Naive B cell (primary cell): Measurements from ENCODE around the gene IL21R. TPM values are rescaled to one million over a fixed set of nuclear protein-coding genes. Genes with fewer than 3 reads are reported as not detected.
A peak's percentile ranks its signal among the peaks of the same experiment; 100 is the strongest.

Experiments
- ATAC-seq, 2 donors: fragments of 150-1000 bp; cut with Tn5 transposase; 2 replicates each; pipeline ENCODE4 v1.10.0; 2021; ENCODE audit warnings: low read depth in 2 of 2, mild to moderate bottlenecking in 2 of 2, moderate library complexity in 2 of 2
- DNase-seq: peaks from one replicate; pipeline ENCODE4 v3.0.0; 2022
- H3K27ac Mint-ChIP-seq, 6 donors: one replicate each; pipeline ENCODE4 v1.8.0; 2020 to 2022; ENCODE audit warnings: mild to moderate bottlenecking in 6 of 6, mixed read lengths in 6 of 6, moderate library complexity in 5 of 6, inconsistent platforms in 2 of 6
- H3K27me3 Mint-ChIP-seq, 3 donors: one replicate each; pipeline ENCODE4 v1.8.0; 2021 to 2022; ENCODE audit warnings: mixed read lengths in 3 of 3, mild to moderate bottlenecking in 1 of 3
- H3K36me3 Mint-ChIP-seq, 2 donors: one replicate each; pipeline ENCODE4 v1.8.0; 2020 to 2022; ENCODE audit warnings: mixed read lengths in 2 of 2, inconsistent platforms in 1 of 2, mild to moderate bottlenecking in 1 of 2
- H3K4me1 Mint-ChIP-seq, 3 donors: one replicate each; pipeline ENCODE4 v1.8.0; 2020 to 2022; ENCODE audit warnings: mixed read lengths in 3 of 3, inconsistent platforms in 1 of 3, mild to moderate bottlenecking in 1 of 3, moderate library complexity in 1 of 3
- H3K4me3 Mint-ChIP-seq, 8 donors: one replicate each; pipeline ENCODE4 v1.8.0; 2020 to 2022; ENCODE audit warnings: mild to moderate bottlenecking in 8 of 8, mixed read lengths in 8 of 8, moderate library complexity in 8 of 8, inconsistent platforms in 2 of 8
- H3K9me3 Mint-ChIP-seq, 7 donors: one replicate each; pipeline ENCODE4 v1.8.0; 2020 to 2022; ENCODE audit warnings: mixed read lengths in 7 of 7, mild to moderate bottlenecking in 5 of 7, inconsistent platforms in 2 of 7, moderate library complexity in 1 of 7
- polyA plus RNA-seq, 6 donors: library from polyadenylated mRNA; unstranded; fragments of 300-500 nt; fragmentation: Illumina TruSeq; gene quantifications; one replicate each; pipeline ENCODE4 v1.2.3, GENCODE V29; 2021; ENCODE audit warnings: low read depth in 6 of 6

IL21R gene
- polyA plus RNA-seq, 6 donors from 2014 or later = 47.9 to 118 (median 74.5) TPM

DNA sequence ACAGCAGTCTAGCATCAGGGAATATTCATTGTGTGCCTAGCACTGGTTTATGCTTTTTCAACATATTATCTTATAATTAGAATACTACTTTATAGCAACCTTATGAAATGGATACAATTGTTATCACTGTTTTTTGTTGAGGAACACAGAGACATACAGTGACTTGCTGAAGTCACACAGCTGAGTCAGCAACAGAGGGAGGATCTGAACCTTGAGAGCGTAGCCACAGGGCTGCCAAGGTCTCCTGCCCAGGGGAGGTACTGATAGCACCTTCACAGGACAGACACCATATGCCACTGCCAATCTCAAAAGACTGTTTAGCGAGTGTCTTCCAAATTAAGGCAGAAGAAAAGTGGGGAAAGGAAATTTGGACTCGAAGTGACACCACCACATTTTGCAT, 84.8 kb downstream of the IL21R start:
- no peak for ATAC-seq
- Mint-ChIP-seq H3K4me3 (no peak overlapping the region), H3K9me3 (no peaks in the 10 kb centered on the region), H3K27ac (no peak overlapping the region), H3K27me3 (no peaks in the 10 kb centered on the region), H3K4me1 (peaks cover 0 to 4% (median 0%) of the 10 kb centered on the region in 3 donors), H3K36me3 (peaks cover 51 to 70% of the 10 kb centered on the region in 2 donors)
- DNase-seq = no peak

DNA sequence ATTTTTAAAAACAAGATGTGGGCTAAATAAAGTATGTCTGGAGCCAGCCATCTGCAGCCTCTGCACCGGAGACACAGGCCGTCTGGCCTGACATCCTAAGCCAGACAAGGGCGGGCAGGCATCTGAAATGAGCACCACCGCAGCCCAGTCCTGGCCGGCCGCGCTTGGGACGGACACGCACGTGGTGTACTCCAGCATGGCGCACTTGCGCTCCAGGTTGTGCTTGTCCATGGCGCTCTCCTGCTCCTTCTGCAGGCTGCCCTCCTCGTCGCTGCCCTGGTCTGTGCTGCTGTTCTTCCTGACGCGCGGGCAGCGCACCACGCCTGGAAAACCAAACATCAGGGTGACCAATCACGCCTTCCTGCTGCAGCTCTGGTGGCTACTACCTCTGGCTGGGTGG, 87.4 kb downstream of the IL21R start:
- H3K4me3 Mint-ChIP-seq = no peak overlapping the region
- H3K9me3 Mint-ChIP-seq = no peaks in the 10 kb centered on the region
- DNase-seq (no peak), ATAC-seq (no peak)
- peaks cover 40 to 56% of the 10 kb centered on the region in 2 donors for H3K36me3 Mint-ChIP-seq
- H3K4me1 Mint-ChIP-seq = peaks cover 0 to 4% (median 0%) of the 10 kb centered on the region in 3 donors
- no peaks in the 10 kb centered on the region for H3K27me3 Mint-ChIP-seq
- H3K27ac Mint-ChIP-seq = peak overlapping the region in 1 of 6 donors; percentile 66

DNA sequence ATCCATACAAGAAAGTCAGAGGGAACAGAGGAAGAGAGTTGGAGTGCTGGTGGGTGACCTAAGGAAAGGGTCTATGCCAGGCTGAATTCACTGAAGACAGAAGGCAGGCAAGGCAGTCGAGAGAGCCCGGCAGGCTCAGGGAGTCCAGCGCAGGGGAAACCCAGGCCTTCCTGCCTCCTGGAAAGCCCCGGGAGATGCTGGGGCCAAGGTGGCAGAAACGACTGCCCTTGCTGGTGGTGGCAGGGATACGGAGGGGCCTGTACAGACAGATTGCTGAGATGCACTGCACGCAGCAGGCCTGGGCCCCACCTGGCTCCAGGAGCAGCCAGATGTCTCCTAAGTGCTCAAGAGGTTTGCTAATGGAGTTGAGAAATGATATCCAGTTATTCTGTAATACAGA, 87.9 kb downstream of the IL21R start:
- H3K4me3 Mint-ChIP-seq = peak overlapping the region in 1 of 8 donors; percentile 5
- ATAC-seq (no peak), DNase-seq (no peak)
- peaks cover 0 to under 1% (median 0%) of the 10 kb centered on the region in 3 donors for H3K4me1 Mint-ChIP-seq
- no peak overlapping the region for H3K27ac Mint-ChIP-seq
- H3K9me3 Mint-ChIP-seq = no peaks in the 10 kb centered on the region
- H3K36me3 Mint-ChIP-seq = peaks cover 41 to 56% of the 10 kb centered on the region in 2 donors
- no peaks in the 10 kb centered on the region for H3K27me3 Mint-ChIP-seq

DNA sequence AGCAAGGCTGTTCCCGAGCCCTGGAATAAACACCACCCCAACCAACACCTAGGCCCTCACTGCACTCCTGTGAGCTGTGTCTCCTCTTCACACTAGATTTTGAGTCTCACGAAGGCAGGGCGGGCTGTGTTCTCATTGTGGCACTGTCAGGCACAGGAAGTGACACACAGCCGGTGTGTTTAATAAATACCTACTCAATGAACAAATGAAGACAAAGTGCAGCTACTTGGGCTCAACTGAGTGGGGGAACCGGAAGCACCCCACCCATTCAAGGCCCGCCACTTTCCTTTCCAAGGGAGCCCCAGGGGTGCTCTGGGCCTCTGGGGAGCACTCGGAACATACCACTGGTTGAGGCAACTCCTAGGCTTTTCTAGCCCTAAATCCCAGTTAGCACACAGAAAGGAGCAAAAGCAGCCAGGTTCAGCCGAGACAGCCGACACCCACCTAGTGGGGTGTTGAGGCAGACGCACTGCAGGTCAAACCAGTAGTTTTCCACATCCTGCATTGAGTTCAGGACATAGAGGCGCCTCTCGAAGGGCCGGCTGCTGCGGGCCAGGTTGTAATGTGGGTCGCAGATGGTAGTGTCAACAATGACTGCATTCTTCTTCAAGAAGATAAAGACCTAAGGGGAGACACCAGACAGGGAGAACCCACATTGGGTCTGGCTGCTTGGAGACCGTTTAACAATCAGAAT, 90.1 kb downstream of the IL21R start:
- no peaks in the 10 kb centered on the region for H3K4me1 Mint-ChIP-seq
- peak overlapping the region in 2 of 6 donors; percentile 28 to 94 for H3K27ac Mint-ChIP-seq
- no peak overlapping the region for H3K4me3 Mint-ChIP-seq
- H3K36me3 Mint-ChIP-seq = peaks cover 27 to 39% of the 10 kb centered on the region in 2 donors
- H3K9me3 Mint-ChIP-seq = no peaks in the 10 kb centered on the region
- no peak for ATAC-seq
- DNase-seq = no peak
- no peaks in the 10 kb centered on the region for H3K27me3 Mint-ChIP-seq

DNA sequence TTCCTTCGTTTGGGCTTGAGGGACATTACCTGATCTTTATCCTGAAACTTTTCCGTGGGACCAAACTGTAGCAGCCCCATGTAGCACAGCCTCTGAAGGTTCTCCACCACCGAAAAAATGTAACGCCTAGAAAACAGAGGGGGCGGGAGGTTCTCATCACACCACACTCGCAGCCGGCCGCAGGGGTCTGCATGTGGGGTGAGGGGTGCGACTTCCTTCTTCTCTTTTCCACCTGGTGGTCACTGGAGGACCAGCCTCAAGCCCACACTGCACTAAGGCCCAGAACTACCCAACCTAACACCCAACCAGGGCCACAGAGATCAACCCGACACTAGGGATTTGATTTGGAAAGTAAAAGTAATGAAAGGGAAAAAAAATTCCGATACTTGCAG, 90.6 kb downstream of the IL21R start:
- no peaks in the 10 kb centered on the region for H3K27me3 Mint-ChIP-seq
- peak overlapping the region in 2 of 6 donors; percentile 19 to 38 for H3K27ac Mint-ChIP-seq
- no peak for DNase-seq
- H3K4me3 Mint-ChIP-seq = no peak overlapping the region
- no peaks in the 10 kb centered on the region for H3K4me1 Mint-ChIP-seq
- peaks cover 29 to 39% of the 10 kb centered on the region in 2 donors for H3K36me3 Mint-ChIP-seq
- no peak for ATAC-seq
- H3K9me3 Mint-ChIP-seq = no peaks in the 10 kb centered on the region

DNA sequence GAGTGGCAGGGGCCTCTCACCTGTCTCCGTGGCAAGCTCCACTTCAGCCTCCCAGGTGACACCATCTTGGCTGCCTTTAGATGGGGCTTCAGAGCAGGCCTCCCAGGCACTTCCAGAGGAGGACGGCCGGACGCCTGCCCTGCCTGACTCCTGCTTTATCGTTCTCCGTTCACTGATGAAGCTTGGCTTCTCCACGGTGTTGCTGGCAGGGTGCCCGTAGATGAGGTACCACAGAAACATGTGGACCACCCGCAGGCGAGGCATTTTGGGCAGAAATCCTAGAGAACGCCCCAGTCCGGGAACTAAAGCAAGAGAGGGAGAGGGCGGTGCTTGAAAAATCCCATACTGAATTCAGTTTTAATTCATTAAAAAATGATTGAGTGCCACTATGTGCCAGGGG, 93.2 kb downstream of the IL21R start:
- Mint-ChIP-seq H3K27me3 (no peaks in the 10 kb centered on the region), H3K9me3 (no peaks in the 10 kb centered on the region), H3K36me3 (peaks cover 31 to 36% of the 10 kb centered on the region in 2 donors), H3K4me1 (no peaks in the 10 kb centered on the region), H3K4me3 (no peak overlapping the region), H3K27ac (peak overlapping the region in 2 of 6 donors; percentile 41 to 56)
- DNase-seq = no peak
- ATAC-seq = no peak

DNA sequence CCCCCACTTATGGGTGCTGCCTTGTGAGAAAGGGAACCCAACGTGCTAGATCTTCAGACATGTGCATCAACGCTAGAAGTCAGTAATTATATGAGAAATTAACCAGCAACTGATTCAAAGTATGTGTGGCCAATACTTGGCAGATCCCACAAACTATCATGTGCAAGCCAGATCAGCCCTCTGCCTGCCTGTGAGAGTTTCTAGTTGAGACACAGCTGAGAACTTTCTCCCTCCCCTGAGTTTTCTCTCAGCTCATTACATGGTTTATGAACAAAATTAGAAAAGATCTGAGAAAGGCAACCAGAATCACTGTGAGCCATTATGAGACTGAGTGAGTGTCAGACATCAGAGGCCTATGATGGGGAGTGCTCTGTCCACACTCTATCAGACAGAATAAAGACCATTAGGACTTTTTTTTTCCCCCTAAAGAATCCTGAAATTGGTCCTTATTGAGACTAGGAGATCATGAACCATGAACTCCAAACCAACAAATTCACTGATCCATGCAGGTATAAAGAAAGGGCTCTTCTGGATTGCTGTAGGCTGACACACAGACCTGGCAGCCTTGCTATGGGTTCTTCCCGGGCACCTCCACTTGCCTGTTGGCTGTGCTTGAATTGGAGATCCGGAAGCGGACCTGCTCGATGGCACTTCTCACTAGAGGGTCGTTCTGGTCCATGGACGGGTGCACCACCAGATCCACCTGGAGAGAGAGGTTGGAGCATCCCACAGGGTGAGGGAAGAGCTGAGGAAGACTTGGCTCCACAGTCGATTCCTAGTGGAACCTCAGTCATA, 96.3 kb downstream of the IL21R start:
- Mint-ChIP-seq H3K36me3 (peaks cover 43 to 48% of the 10 kb centered on the region in 2 donors), H3K27ac (peak overlapping the region in 1 of 6 donors; percentile 25), H3K9me3 (no peaks in the 10 kb centered on the region)

DNA sequence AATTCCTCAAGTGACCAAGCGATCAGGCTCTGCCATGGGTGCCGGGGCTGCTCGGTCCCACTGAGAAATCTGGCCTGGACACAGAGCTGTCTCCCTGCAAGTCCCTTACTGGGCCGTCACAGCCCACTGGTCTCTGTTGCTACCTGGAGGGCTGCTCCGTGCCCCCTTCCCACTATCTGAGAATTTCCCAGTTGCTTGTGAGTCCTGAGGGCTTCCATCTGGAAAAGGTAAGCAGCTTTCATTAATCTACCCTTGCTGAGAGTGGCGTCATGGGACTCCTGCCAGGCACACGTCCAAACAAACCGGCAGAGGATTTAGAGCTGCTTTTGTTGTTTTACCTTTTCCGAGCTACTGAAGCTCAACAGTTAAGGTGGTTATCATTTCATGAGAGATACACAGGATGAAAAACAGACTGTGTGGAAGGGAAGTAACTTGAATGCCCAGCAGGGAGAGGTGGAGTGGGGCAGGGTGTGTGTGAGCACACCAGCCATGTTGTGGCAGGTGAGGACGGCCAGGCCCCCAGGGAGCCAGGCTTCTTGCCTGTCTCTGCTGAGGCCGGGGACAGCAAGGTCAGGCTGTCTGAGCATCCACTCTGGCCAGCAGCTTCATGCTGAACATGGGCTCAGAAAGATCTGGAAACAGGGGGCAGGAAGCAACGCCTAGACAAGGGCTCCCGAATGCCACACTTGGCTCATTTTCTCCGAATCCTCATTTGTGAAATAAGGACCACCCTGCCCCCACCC, 97.1 kb downstream of the IL21R start:
- H3K4me3 Mint-ChIP-seq = no peak overlapping the region
- H3K9me3 Mint-ChIP-seq = no peaks in the 10 kb centered on the region
- DNase-seq = no peak
- no peak for ATAC-seq
- H3K27me3 Mint-ChIP-seq = no peaks in the 10 kb centered on the region
- H3K36me3 Mint-ChIP-seq = peaks cover 52 to 56% of the 10 kb centered on the region in 2 donors
- H3K4me1 Mint-ChIP-seq = no peaks in the 10 kb centered on the region
- H3K27ac Mint-ChIP-seq = peak overlapping the region in 1 of 6 donors; percentile 77

More for the DNA sequence above, 96.3 kb downstream of the IL21R start:
- ATAC-seq (no peak), DNase-seq (no peak)
- no peaks in the 10 kb centered on the region for H3K27me3 Mint-ChIP-seq
- no peaks in the 10 kb centered on the region for H3K4me1 Mint-ChIP-seq
- no peak overlapping the region for H3K4me3 Mint-ChIP-seq

DNA sequence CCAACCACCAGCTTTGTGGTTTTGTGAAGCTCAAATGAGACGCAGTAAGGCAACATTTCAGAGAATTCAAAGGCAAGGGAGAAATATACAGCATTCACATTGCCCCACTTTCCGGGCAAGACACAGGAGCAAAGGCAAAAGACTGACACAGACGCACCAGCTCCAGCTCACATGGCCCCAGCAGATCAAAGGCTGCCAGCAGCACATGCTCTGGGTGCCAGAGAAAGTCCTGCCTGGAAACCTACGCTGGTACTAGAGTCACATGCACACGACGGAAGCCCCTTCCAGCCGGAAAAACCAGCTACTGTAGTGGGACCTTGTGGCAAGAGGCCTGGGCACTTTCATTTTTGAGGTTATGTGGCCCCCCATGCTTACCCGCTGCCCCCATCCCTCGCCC, 97.7 kb downstream of the IL21R start:
- Mint-ChIP-seq H3K9me3 (no peaks in the 10 kb centered on the region), H3K36me3 (peaks cover 50 to 51% of the 10 kb centered on the region in 2 donors), H3K27me3 (no peaks in the 10 kb centered on the region), H3K4me3 (no peak overlapping the region), H3K4me1 (no peaks in the 10 kb centered on the region), H3K27ac (peak overlapping the region in 1 of 6 donors; percentile 44)
- ATAC-seq (no peak), DNase-seq (no peak)

DNA sequence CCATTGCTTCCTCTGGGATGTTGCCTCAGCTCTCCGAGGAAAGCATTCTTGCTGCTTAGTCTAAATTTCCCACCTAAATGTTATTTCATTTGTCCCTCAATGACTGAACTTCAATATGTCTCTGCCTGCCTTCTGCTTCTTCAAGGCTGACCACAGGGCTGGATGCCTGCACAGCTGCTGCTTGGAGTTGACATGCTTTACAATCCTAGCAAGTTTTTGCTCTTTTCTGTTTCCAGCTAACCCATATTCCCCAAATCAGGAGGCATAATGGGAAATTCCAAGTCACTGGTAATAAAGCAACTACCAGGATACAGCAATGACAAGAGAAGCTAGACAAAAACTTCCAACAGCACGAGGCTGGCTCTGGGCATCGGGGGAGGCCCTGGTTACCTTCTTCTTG, 98.8 kb downstream of the IL21R start:
- Mint-ChIP-seq H3K4me1 (no peaks in the 10 kb centered on the region), H3K27ac (peak overlapping the region in 1 of 6 donors; percentile 31), H3K36me3 (peaks cover 50 to 57% of the 10 kb centered on the region in 2 donors), H3K27me3 (no peaks in the 10 kb centered on the region), H3K4me3 (no peak overlapping the region), H3K9me3 (no peaks in the 10 kb centered on the region)
- DNase-seq (no peak), ATAC-seq (no peak)

Other genes starting within 250 kb of the IL21R start
- gene KDM8, start 198.6 kb upstream of the IL21R start, polyA plus RNA-seq = 1 to 10 TPM in 5 of 6 donors, not detected in 1; 2.9 to 8.2 (median 4.2) TPM
- gene NSMCE1, start 133.4 kb upstream of the IL21R start, polyA plus RNA-seq = 100 to 1,000 TPM; 178 to 217 (median 195) TPM
- gene IL4R, start 88.2 kb upstream of the IL21R start, polyA plus RNA-seq = 1,000 to 10,000 TPM in 1 of 6 donors, 100 to 1,000 TPM in 5; 355 to 1,202 (median 525) TPM
- 10 to 100 TPM in 5 of 6 donors, 1 to 10 TPM in 1; 5.4 to 21.2 (median 16.2) TPM for gene GTF3C1, start 147.7 kb downstream of the IL21R start, polyA plus RNA-seq
- gene KATNIP, start 148.0 kb downstream of the IL21R start, polyA plus RNA-seq = 10 to 100 TPM in 1 of 6 donors, 1 to 10 TPM in 5; 2.2 to 13.1 (median 4.6) TPM